B cell (primary cell): ENCODE measurements around the gene SLC7A5.

Source experiments
- EZH2 ChIP-seq: IDR thresholded peaks from 2 replicates; pipeline ENCODE4 v1.6.1; 2012; ENCODE audit warnings: borderline replicate concordance, low read depth, mild to moderate bottlenecking, moderate library complexity, low read length; ENCODE audit not compliant: insufficient read depth, poor library complexity, severe bottlenecking
- TF ChIP-seq, protein P1 (sequence below): fragments of 200-600 bp; IDR thresholded peaks from one replicate; pipeline ENCODE4 v1.8.0; 2022; ENCODE audit warnings: antibody characterized with exemption, mild to moderate bottlenecking

DNA sequence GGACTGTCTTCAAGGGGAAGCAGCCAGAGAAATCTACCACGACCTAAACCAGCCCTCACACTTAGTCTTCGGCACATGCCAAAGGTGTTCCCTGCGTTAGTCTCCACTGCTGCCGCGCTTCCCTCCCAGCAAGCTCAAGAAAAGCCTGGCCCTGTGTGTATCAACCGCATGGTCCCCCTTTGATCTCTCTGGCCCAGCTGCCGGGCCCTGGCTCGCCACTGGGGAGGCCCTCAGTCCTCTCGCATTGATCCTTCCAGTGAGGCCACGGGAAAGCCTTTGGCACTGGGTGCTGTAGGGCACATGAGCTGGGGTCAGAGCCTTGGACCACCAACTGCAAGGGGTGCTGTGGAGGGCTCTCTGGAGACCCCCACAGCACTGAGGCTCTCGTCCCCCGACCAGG is 74.0 kb downstream of the SLC7A5 start:
- TF ChIP-seq, protein P1, sequence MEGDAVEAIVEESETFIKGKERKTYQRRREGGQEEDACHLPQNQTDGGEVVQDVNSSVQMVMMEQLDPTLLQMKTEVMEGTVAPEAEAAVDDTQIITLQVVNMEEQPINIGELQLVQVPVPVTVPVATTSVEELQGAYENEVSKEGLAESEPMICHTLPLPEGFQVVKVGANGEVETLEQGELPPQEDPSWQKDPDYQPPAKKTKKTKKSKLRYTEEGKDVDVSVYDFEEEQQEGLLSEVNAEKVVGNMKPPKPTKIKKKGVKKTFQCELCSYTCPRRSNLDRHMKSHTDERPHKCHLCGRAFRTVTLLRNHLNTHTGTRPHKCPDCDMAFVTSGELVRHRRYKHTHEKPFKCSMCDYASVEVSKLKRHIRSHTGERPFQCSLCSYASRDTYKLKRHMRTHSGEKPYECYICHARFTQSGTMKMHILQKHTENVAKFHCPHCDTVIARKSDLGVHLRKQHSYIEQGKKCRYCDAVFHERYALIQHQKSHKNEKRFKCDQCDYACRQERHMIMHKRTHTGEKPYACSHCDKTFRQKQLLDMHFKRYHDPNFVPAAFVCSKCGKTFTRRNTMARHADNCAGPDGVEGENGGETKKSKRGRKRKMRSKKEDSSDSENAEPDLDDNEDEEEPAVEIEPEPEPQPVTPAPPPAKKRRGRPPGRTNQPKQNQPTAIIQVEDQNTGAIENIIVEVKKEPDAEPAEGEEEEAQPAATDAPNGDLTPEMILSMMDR = no peak
- no peak for TF ChIP-seq EZH2
